LNCaP clone FGC (cell line): ENCODE data around the gene OGDH.
"Not testable (repeated sequence)": the region's sequence is repeated elsewhere in the genome, so short reads cannot be mapped to it uniquely, and the experiment has no call there.

Experiments
- DNase-seq: peaks from one replicate; pipeline ENCODE4 v3.0.0-alpha.2; 2011; ENCODE audit warnings: low read depth
- H3K4me3 ChIP-seq: 2 replicates; pipeline ENCODE4 v1.5.1; 2011; ENCODE audit warnings: mild to moderate bottlenecking, low read depth, low read length, control low read depth
- TF ChIP-seq, protein P1 (sequence below): IDR thresholded peaks from 2 replicates; pipeline ENCODE4 v1.5.1; 2012; ENCODE audit warnings: mild to moderate bottlenecking; ENCODE audit not compliant: control insufficient read depth, insufficient read depth; ENCODE audit errors: extremely low read depth

OGDH gene

DNA sequence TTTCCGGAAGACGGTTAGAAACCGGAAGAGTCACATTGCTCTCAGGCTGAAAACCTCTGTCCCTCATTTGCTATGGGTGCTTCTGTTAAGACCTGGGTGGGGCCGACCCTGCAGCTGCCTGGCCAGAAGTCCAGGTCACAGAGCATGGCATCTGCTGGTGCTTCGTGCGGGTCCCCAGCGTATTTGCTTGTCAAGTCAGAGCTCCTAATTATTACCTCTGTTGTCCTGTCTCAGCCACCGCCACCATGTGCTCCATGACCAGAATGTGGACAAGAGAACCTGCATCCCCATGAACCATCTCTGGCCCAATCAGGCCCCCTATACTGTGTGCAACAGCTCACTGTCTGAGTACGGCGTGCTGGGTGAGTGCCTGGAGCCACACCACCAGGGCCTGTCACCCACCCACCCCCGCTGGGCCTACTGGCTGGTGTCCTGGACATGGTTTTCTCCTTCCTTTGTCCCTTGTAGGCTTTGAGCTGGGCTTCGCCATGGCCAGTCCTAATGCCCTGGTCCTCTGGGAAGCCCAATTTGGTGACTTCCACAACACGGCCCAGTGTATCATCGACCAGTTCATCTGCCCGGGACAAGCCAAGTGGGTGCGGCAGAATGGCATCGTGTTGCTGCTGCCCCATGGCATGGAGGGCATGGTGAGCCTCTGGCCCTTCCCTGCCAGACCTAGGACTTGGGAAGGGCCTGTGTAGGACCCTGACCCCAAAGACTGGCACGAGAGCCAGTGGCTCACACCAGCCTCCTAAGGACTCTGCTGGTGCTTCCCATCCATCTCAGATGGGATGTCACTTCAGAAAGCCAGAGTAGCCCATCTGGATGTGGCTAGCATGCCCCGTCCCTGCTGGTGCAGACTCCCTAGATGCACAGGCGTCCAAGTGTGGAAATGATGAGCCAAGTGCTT, 91.0 kb downstream of the OGDH start:
- TF ChIP-seq, protein P1, sequence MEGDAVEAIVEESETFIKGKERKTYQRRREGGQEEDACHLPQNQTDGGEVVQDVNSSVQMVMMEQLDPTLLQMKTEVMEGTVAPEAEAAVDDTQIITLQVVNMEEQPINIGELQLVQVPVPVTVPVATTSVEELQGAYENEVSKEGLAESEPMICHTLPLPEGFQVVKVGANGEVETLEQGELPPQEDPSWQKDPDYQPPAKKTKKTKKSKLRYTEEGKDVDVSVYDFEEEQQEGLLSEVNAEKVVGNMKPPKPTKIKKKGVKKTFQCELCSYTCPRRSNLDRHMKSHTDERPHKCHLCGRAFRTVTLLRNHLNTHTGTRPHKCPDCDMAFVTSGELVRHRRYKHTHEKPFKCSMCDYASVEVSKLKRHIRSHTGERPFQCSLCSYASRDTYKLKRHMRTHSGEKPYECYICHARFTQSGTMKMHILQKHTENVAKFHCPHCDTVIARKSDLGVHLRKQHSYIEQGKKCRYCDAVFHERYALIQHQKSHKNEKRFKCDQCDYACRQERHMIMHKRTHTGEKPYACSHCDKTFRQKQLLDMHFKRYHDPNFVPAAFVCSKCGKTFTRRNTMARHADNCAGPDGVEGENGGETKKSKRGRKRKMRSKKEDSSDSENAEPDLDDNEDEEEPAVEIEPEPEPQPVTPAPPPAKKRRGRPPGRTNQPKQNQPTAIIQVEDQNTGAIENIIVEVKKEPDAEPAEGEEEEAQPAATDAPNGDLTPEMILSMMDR = no peak
- H3K4me3 ChIP-seq = no peak overlapping the region
- DNase-seq = no peak

DNA sequence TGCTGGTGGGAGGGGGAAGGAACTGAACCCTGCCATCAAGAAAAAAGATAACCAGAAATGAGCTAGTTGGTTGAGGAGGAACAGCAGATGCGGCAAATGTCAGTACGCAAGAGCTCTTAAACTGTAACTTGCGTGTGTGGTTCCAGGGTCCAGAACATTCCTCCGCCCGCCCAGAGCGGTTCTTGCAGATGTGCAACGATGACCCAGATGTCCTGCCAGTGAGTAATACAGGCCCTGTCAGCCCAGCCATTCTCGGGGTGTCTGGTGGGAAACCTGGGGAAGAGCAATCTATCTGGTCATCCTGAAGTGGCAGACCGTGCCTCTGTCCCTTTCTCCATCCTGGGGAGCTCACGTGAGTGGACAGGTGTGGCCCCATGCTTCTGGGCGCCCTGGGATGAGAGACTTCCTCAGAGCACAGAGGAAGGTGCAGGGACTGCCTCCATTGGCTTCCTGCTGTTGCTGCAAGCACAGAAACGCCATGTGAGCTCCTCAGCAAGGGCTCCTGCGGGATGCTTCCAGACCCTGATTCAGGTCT, 91.7 kb downstream of the OGDH start:
- no peak for DNase-seq
- no peak overlapping the region for H3K4me3 ChIP-seq
- TF ChIP-seq, protein P1 = no peak

DNA sequence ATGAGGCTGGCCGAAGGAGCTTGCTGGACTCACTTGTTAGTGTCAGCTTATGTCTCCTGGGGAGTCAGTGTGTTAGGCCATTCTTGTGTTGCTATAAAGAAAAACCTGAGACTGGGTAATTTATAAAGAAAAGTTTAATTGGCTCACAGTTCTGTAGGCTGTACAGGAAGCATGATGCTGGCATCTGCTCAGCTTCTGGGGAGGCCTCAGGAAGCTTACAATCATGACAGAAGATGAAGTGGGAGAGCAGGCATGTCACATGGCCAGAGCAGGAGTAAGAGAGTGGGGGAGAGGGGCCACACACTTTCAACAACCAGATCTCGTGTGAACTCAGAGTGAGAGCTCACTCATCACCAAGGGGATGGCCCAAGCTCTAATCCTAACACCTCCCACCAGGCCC, 93.2 kb downstream of the OGDH start:
- not testable (repeated sequence) for H3K4me3 ChIP-seq, DNase-seq

DNA sequence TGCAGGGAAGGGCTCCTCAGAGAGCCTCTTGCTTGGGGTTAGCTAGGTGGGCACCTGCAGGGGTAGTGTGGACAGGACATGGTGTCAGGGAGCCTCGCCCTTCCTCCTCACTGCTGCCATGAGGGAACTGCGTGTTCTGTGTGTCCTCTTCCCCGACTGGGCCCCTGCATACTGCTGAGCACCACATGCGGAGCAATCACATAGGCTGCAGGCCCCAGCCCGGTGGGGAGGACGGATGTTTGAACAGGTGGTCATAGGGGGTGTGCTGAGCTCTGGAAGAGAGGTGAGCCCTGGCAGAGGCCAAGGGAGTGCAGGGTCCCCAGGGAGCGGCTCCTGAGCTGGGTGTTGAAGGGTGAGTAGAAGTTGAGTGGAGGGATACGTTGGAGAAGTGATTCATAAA, 93.9 kb downstream of the OGDH start:
- no peak for DNase-seq
- H3K4me3 ChIP-seq = no peak overlapping the region
- TF ChIP-seq, protein P1 = no peak

DNA sequence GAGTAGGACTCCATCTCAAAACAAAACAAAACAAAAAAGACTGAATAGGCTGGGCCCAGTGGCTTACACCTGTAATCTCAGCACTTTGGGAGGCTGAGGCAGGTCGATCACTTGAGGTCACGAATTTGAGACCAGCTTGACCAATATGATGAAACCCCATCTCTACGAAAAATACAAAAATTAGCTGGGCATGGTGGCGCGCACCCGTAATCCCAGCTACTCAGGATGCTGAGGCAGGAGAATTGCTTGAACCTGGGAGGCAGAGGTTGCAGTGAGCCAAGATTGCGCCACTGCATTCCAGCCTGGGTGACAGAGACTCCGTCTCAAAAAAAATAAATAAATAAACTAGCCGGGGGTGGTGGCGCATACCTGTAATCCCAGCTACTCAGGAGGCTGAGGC, 97.0 kb downstream of the OGDH start:
- not testable (repeated sequence) for H3K4me3 ChIP-seq, DNase-seq

DNA sequence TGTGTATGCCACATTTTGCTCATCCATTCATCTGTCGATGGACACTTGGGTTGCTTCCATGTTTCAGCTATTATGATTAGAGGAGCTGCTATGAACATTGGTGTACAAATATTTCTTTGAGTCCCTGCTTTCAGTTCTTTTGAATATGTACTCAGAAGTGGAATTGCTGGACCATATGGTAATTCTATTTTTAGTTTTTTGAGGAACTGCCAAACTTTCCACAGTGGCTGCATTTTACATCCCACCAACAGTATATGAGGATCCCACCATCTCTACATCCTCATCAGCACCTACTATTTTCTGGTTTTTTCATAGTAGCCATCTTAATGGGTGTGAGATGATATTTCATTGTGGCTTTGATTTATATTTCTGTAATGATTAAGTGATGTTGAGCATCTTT, 97.5 kb downstream of the OGDH start:
- TF ChIP-seq, protein P1 = no peak
- H3K4me3 ChIP-seq = no peak overlapping the region

DNA sequence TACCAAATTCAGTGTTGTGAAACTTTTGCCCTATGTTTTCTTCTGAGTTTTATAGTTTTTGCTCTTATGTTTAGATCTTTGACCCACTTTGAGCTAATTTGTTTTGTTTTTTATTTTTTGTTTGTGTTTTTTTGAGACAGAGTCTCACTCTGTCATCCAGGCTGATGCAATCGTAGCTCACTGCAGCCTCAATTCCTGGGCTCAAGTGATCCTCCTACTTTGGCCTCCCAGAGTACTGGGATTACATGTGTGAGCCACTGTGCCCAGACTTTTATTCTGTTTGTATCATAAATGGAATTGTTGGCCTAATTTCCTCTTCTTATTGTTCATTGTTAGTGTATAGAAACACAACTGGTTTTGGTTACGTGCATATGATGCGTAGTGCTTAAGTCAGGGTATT, 99.0 kb downstream of the OGDH start:
- no peak for DNase-seq
- TF ChIP-seq, protein P1 = no peak
- no peak overlapping the region for H3K4me3 ChIP-seq

More for the DNA sequence above, 97.5 kb downstream of the OGDH start:
- no peak for DNase-seq
